Measurements from ENCODE around the gene MAN2B1. TPM values are rescaled to one million over a fixed set of nuclear protein-coding genes. Genes with fewer than 3 reads are reported as not detected.
A peak's percentile ranks its signal among the peaks of the same experiment; 100 is the strongest.

The MAN2B1 gene
- total and polyA plus RNA-seq, 2 of the 13 experiments (the other 11 are each of a cell fraction or from before 2014, with no cell fraction given): 23.6 to 23.8 TPM

DNA sequence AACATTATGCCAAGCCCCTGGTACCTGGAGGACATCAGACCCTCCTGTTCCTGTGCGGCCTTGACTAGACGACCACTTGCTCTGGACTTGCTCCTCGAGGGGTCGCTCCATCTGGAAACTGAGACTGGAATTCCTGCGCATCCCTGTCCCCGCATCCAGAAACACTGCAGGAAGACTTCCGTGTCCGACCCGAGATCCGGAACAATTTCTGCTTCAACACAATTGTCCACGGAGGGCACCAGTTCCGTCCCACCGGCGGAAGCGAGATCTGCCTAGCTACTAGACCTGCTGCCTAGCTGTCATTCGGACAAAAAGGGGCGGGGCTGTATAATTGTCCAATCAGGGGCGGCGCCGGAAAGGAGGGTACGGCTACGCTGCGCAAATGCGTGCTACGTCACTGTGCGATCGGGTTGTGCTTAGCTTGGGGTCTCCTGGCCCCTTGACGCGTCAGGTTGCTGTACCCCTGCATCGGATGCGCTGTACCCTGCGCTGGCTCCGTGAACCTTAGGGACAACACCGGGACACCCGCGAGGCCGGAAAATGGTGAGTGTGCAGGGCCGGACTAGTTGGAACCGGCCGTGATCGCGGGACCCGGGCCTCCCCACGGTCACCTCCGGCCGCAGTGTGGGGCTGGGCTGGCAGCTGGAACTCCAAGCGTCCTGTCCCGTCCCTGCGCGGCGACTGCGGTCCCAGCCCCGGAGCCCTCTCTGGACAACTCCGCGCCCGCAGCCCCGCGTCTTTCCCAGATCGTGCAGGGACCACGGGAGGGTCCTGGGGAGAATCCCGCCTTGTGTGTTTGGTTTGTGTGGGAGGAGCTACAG, 55.8 kb downstream of the MAN2B1 start, which contains the start of the genes ZNF490 and ZNF791 (continued):
- TF ChIP-seq, protein P1, sequence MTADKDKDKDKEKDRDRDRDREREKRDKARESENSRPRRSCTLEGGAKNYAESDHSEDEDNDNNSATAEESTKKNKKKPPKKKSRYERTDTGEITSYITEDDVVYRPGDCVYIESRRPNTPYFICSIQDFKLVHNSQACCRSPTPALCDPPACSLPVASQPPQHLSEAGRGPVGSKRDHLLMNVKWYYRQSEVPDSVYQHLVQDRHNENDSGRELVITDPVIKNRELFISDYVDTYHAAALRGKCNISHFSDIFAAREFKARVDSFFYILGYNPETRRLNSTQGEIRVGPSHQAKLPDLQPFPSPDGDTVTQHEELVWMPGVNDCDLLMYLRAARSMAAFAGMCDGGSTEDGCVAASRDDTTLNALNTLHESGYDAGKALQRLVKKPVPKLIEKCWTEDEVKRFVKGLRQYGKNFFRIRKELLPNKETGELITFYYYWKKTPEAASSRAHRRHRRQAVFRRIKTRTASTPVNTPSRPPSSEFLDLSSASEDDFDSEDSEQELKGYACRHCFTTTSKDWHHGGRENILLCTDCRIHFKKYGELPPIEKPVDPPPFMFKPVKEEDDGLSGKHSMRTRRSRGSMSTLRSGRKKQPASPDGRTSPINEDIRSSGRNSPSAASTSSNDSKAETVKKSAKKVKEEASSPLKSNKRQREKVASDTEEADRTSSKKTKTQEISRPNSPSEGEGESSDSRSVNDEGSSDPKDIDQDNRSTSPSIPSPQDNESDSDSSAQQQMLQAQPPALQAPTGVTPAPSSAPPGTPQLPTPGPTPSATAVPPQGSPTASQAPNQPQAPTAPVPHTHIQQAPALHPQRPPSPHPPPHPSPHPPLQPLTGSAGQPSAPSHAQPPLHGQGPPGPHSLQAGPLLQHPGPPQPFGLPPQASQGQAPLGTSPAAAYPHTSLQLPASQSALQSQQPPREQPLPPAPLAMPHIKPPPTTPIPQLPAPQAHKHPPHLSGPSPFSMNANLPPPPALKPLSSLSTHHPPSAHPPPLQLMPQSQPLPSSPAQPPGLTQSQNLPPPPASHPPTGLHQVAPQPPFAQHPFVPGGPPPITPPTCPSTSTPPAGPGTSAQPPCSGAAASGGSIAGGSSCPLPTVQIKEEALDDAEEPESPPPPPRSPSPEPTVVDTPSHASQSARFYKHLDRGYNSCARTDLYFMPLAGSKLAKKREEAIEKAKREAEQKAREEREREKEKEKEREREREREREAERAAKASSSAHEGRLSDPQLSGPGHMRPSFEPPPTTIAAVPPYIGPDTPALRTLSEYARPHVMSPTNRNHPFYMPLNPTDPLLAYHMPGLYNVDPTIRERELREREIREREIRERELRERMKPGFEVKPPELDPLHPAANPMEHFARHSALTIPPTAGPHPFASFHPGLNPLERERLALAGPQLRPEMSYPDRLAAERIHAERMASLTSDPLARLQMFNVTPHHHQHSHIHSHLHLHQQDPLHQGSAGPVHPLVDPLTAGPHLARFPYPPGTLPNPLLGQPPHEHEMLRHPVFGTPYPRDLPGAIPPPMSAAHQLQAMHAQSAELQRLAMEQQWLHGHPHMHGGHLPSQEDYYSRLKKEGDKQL (CRISPR knock-in tag; IDR thresholded peaks at IDR 0.05; ENCODE audit: low read depth): no peak; the same call in 1 of the 2 replicates
- TF ChIP-seq SIN3B (IDR thresholded peaks at IDR 0.05; ENCODE audit: low read length): peak; percentile 88
- TF ChIP-seq GTF2F1 (IDR thresholded peaks at IDR 0.05; ENCODE audit: low read length): peak; percentile 35; the same call in 1 of the 2 replicates
- TF ChIP-seq SPEN (CRISPR knock-in tag; IDR thresholded peaks at IDR 0.05; ENCODE audit: low read depth): peak; percentile 82
- TF ChIP-seq PCBP1 (IDR thresholded peaks at IDR 0.05; ENCODE audit: borderline replicate concordance, low read depth, low read length): no peak
- TF ChIP-seq ZFP62 (CRISPR knock-in tag; IDR thresholded peaks at IDR 0.05): no peak
- no peak for TF ChIP-seq BRF2 (CRISPR knock-in tag; IDR thresholded peaks at IDR 0.05)
- no peak for TF ChIP-seq ZNF138 (CRISPR knock-in tag; IDR thresholded peaks at IDR 0.05; ENCODE audit: low read depth)
- TF ChIP-seq, protein P2, sequence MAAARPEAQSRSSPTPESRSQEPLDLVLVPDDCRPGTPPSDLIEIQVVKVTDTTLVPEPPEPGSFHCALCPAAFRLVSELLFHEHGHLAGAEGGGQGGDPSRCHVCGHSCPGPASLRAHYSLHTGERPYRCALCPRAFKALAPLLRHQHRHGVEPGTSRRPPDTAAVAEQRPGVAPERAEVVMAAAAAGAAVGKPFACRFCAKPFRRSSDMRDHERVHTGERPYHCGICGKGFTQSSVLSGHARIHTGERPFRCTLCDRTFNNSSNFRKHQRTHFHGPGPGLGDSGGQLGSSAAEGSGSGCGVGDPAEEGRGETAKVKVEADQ (CRISPR knock-in tag; IDR thresholded peaks at IDR 0.05; ENCODE audit: borderline replicate concordance): no peak
- no peak for TF ChIP-seq NCOR1 (IDR thresholded peaks at IDR 0.05; ENCODE audit: borderline replicate concordance, low read length)
- no peak for TF ChIP-seq ZNF354B (CRISPR knock-in tag; IDR thresholded peaks at IDR 0.05)
- TF ChIP-seq, protein P3, sequence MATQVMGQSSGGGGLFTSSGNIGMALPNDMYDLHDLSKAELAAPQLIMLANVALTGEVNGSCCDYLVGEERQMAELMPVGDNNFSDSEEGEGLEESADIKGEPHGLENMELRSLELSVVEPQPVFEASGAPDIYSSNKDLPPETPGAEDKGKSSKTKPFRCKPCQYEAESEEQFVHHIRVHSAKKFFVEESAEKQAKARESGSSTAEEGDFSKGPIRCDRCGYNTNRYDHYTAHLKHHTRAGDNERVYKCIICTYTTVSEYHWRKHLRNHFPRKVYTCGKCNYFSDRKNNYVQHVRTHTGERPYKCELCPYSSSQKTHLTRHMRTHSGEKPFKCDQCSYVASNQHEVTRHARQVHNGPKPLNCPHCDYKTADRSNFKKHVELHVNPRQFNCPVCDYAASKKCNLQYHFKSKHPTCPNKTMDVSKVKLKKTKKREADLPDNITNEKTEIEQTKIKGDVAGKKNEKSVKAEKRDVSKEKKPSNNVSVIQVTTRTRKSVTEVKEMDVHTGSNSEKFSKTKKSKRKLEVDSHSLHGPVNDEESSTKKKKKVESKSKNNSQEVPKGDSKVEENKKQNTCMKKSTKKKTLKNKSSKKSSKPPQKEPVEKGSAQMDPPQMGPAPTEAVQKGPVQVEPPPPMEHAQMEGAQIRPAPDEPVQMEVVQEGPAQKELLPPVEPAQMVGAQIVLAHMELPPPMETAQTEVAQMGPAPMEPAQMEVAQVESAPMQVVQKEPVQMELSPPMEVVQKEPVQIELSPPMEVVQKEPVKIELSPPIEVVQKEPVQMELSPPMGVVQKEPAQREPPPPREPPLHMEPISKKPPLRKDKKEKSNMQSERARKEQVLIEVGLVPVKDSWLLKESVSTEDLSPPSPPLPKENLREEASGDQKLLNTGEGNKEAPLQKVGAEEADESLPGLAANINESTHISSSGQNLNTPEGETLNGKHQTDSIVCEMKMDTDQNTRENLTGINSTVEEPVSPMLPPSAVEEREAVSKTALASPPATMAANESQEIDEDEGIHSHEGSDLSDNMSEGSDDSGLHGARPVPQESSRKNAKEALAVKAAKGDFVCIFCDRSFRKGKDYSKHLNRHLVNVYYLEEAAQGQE (IDR thresholded peaks at IDR 0.05; ENCODE audit: borderline replicate concordance in 1 of 2, low read depth in 1 of 2, low read length in 2 of 2): peak in 1 of 2 experiments; percentile 55; a peak in 1 of 4 replicates
- no peak for TF ChIP-seq SIX4 (CRISPR knock-in tag; IDR thresholded peaks at IDR 0.05)
- no peak; the same call in 1 of the 2 replicates for TF ChIP-seq ZNF143 (CRISPR knock-in tag; IDR thresholded peaks at IDR 0.05)
- peak; percentile 48; the same call in 1 of the 2 replicates for TF ChIP-seq ZNF563 (CRISPR knock-in tag; IDR thresholded peaks at IDR 0.05)
- 0 out of 2 replicates have a peak, but pooled peaks have one; percentile 29 for TF ChIP-seq ZNF709 (CRISPR knock-in tag; IDR thresholded peaks at IDR 0.05)

Data from HepG2 (cell line).